KMS-11 (cell line): ENCODE results near the gene KLF16.
A peak's percentile ranks its signal among the peaks of the same experiment; 100 is the strongest.

Experiments used
- H2AFZ ChIP-seq: fragments of 200-600 bp; sonication (generic); 2 replicates; pipeline ENCODE4 v1.6.1; 2016; ENCODE audit warnings: antibody characterized with exemption, mixed run types, low read depth
- H3K27ac ChIP-seq: fragments of 200-600 bp; sonication (generic); 2 replicates; pipeline ENCODE4 v1.6.1; 2016; ENCODE audit warnings: mild to moderate bottlenecking, mixed run types
- H3K27me3 ChIP-seq: fragments of 200-600 bp; sonication (generic); 2 replicates; pipeline ENCODE4 v1.6.1; 2017; ENCODE audit warnings: mild to moderate bottlenecking, low read depth, mixed run types, moderate library complexity; ENCODE audit not compliant: insufficient read depth
- H3K36me3 ChIP-seq: fragments of 200-600 bp; sonication (generic); 2 replicates; pipeline ENCODE4 v1.6.1; 2017; ENCODE audit warnings: mild to moderate bottlenecking, mixed run types; ENCODE audit not compliant: insufficient read depth
- H3K4me1 ChIP-seq: fragments of 200-600 bp; sonication (generic); 2 replicates; pipeline ENCODE4 v1.6.1; 2016; ENCODE audit warnings: mild to moderate bottlenecking, low read depth, mixed run types; ENCODE audit not compliant: poor library complexity, severe bottlenecking
- H3K4me2 ChIP-seq: fragments of 200-600 bp; sonication (generic); 2 replicates; pipeline ENCODE4 v1.7.0; 2016; ENCODE audit warnings: mild to moderate bottlenecking, mixed run types
- H3K4me3 ChIP-seq: fragments of 200-600 bp; sonication (generic); IDR thresholded peaks from 2 replicates; pipeline ENCODE4 v1.6.1; 2017; ENCODE audit warnings: low read depth, low read length, mixed read lengths; ENCODE audit not compliant: insufficient read depth
- H3K79me2 ChIP-seq: fragments of 200-600 bp; sonication (generic); 2 replicates; pipeline ENCODE4 v1.6.1; 2016; ENCODE audit warnings: low read depth, mixed run types; ENCODE audit not compliant: insufficient read depth
- H3K9ac ChIP-seq: fragments of 200-600 bp; sonication (generic); 2 replicates; pipeline ENCODE4 v1.6.1; 2016; ENCODE audit warnings: mild to moderate bottlenecking, mixed run types
- H4K20me1 ChIP-seq: fragments of 200-600 bp; sonication (generic); 2 replicates; pipeline ENCODE4 v1.6.1; 2016; ENCODE audit warnings: mild to moderate bottlenecking, mixed run types; ENCODE audit not compliant: insufficient read depth
- CTCF ChIP-seq: fragments of 200-600 bp; sonication (generic); conservative IDR thresholded peaks from 2 replicates; pipeline ENCODE4 v1.6.1; 2017; ENCODE audit warnings: low read depth, mild to moderate bottlenecking, antibody characterized with exemption, low read length, moderate library complexity, mixed read lengths

KLF16 gene

GRCh38 chr19:1863328-1863637, at the start of gene KLF16:
Gene KLF16 (minus strand): TSS chr19:1863579. CDS start chr19:1863497, 82 bp downstream.
- peak within 1 kb of the TSS; percentile 34; the same call in 1 of the 2 replicates for H2AFZ ChIP-seq
- H3K79me2 ChIP-seq = peaks cover 40% of the 10 kb centered on the region
- no peak for TF ChIP-seq CTCF

DNA sequence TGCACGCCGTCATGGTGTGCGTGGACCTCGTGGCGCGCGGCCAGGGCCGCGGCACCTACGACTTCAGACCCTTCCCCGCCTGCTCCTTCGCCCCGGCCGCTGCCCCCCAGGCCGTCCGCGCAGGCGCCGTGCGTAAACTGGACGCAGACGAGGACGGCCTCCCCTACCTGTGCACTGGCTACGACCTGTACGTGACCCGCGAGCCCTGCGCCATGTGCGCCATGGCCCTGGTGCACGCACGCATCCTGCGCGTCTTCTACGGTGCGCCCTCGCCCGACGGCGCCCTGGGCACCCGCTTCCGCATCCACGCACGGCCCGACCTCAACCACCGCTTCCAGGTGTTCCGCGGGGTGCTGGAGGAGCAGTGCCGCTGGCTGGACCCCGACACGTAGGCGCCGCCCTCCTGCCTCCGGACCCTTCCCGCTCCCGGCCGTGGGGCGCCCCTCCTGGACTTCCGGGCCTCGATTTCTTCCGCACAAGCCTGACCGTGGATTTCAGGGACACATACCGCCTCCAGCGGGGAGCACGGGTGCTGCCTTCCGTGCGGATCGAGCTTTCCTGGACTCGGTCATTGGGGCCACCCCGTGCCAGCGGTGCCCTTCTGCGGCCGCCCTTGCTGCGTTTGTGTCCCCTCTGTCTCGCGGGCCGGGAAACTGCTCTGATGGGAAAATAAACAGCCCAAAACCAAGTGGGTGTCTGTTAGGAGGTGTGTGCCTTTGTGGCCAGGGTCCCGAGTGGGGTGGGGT, 49.6 kb upstream of the KLF16 start:
- H3K27ac ChIP-seq = no peak overlapping the region
- no peaks in the 10 kb centered on the region for H4K20me1 ChIP-seq
- no peak overlapping the region for H2AFZ ChIP-seq
- H3K4me2 ChIP-seq = no peak overlapping the region
- H3K4me1 ChIP-seq = no peaks in the 10 kb centered on the region
- no peaks in the 10 kb centered on the region for H3K36me3 ChIP-seq
- no peak overlapping the region for H3K4me3 ChIP-seq
- peaks cover 13% of the 10 kb centered on the region; the same call in 1 of the 2 replicates for H3K79me2 ChIP-seq
- H3K27me3 ChIP-seq = no peaks in the 10 kb centered on the region
- TF ChIP-seq CTCF = no peak
- no peak overlapping the region for H3K9ac ChIP-seq

More at GRCh38 chr19:1863328-1863637, at the start of gene KLF16:
- Histone ChIP-seq H3K9ac (peak within 1 kb of the TSS; percentile 98), H3K27me3 (no peaks in the 10 kb centered on the region), H3K27ac (peak within 1 kb of the TSS; percentile 94), H4K20me1 (no peaks in the 10 kb centered on the region), H3K4me3 (no peak within 1 kb of the TSS), H3K36me3 (no peaks in the 10 kb centered on the region), H3K4me2 (peak within 1 kb of the TSS; percentile 99), H3K4me1 (no peaks in the 10 kb centered on the region)

- Histone ChIP-seq H3K4me3 (no peak overlapping the region), H2AFZ (no peak overlapping the region), H3K79me2 (peaks cover 22% of the 10 kb centered on the region; the same call in 1 of the 2 replicates), H3K27me3 (no peaks in the 10 kb centered on the region), H3K36me3 (no peaks in the 10 kb centered on the region), H3K4me2 (no peak overlapping the region), H3K27ac (no peak overlapping the region), H4K20me1 (no peaks in the 10 kb centered on the region), H3K4me1 (no peaks in the 10 kb centered on the region), H3K9ac (no peak overlapping the region)
- no peak for TF ChIP-seq CTCF
These were observed 48.6 kb upstream of the KLF16 start for GRCh38 chr19:1911995-1912394.

DNA sequence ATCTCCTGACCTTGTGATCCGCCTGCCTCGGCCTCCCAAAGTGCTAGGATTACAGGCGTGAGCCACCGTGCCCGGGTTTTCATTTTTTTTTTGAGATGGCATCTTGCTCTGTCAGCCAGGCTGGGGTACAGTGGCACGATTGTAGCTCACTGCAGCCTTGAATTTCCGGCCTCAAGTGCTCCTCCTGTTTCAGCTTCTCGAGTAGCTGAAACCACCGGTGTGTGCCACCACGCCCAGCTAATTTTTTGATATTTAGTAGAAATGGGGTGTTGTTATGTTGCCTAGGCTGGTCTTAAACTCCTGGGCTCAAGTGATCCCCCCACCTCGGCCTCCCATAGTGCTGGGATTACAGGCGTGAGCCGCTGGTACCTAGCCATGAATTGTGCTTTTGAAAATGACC, 47.7 kb upstream of the KLF16 start:
- H2AFZ ChIP-seq = no peak overlapping the region
- no peak overlapping the region for H3K4me2 ChIP-seq
- no peaks in the 10 kb centered on the region for H3K27me3 ChIP-seq
- H3K9ac ChIP-seq = no peak overlapping the region
- no peaks in the 10 kb centered on the region for H4K20me1 ChIP-seq
- no peaks in the 10 kb centered on the region for H3K36me3 ChIP-seq
- H3K79me2 ChIP-seq = peaks cover 26% of the 10 kb centered on the region; the same call in 1 of the 2 replicates
- H3K27ac ChIP-seq = no peak overlapping the region
- peaks cover under 1% of the 10 kb centered on the region for H3K4me1 ChIP-seq
- H3K4me3 ChIP-seq = no peak overlapping the region
- no peak for TF ChIP-seq CTCF
